ENCODE results near the gene FNIP2.
"Not testable (repeated sequence)": the region's sequence is repeated elsewhere in the genome, so short reads cannot be mapped to it uniquely, and the experiment has no call there.

Gene FNIP2

GRCh38 chr4:158903079-158903456 lies 134.2 kb downstream of the FNIP2 start:
- Histone ChIP-seq H3K4me1 (peaks cover 16% of the 10 kb centered on the region), H3K4me3 (no peak overlapping the region), H3K9me3 (peaks cover 12% of the 10 kb centered on the region; the same call in 1 of the 2 replicates), H3K9ac (no peak overlapping the region), H3K27ac (no peak overlapping the region), H3K27me3 (no peaks in the 10 kb centered on the region), H3K4me2 (no peak overlapping the region), H3K36me3 (peaks cover 25% of the 10 kb centered on the region), H4K20me1 (no peaks in the 10 kb centered on the region)
- TF ChIP-seq Cebpa-rat (IDR thresholded peaks at IDR 0.05), result no peak

GRCh38 chr4:158903472-158904043 lies 134.7 kb downstream of the FNIP2 start:
- H3K36me3 ChIP-seq, result peaks cover 25% of the 10 kb centered on the region
- H3K27me3 ChIP-seq, result no peaks in the 10 kb centered on the region
- H3K9me3 ChIP-seq, result peaks cover 10% of the 10 kb centered on the region; the same call in 1 of the 2 replicates
- peaks cover 16% of the 10 kb centered on the region for H3K4me1 ChIP-seq
- no peak overlapping the region for H3K4me2 ChIP-seq
- H3K4me3 ChIP-seq, result no peak overlapping the region
- no peak overlapping the region for H3K27ac ChIP-seq
- H4K20me1 ChIP-seq, result no peaks in the 10 kb centered on the region
- H3K9ac ChIP-seq, result no peak overlapping the region
- TF ChIP-seq Cebpa-rat (IDR thresholded peaks at IDR 0.05), result no peak

GRCh38 chr4:158904815-158905214 lies 136.0 kb downstream of the FNIP2 start:
- Histone ChIP-seq H3K36me3 (peaks cover 25% of the 10 kb centered on the region), H3K9ac (no peak overlapping the region), H4K20me1 (no peaks in the 10 kb centered on the region), H3K4me2 (peak overlapping the region; percentile 48), H3K4me3 (no peak overlapping the region), H3K27ac (no peak overlapping the region), H3K27me3 (no peaks in the 10 kb centered on the region), H3K4me1 (peaks cover 16% of the 10 kb centered on the region), H3K9me3 (peaks cover 10% of the 10 kb centered on the region; the same call in 1 of the 2 replicates)
- no peak for TF ChIP-seq Cebpa-rat (IDR thresholded peaks at IDR 0.05)

- Histone ChIP-seq H3K36me3 (peaks cover 31% of the 10 kb centered on the region), H3K4me3 (no peak overlapping the region), H3K9ac (no peak overlapping the region), H4K20me1 (no peaks in the 10 kb centered on the region), H3K27ac (no peak overlapping the region), H3K4me1 (peaks cover 16% of the 10 kb centered on the region), H3K9me3 (peaks cover 10% of the 10 kb centered on the region; the same call in 1 of the 2 replicates), H3K27me3 (no peaks in the 10 kb centered on the region), H3K4me2 (no peak overlapping the region)
- no peak for TF ChIP-seq Cebpa-rat (IDR thresholded peaks at IDR 0.05)
These were observed 137.2 kb downstream of the FNIP2 start for GRCh38 chr4:158906073-158906472.

- H4K20me1 ChIP-seq, result no peaks in the 10 kb centered on the region
- no peaks in the 10 kb centered on the region for H3K9me3 ChIP-seq
- H3K27ac ChIP-seq, result no peak overlapping the region
- TF ChIP-seq Cebpa-rat (IDR thresholded peaks at IDR 0.05), result no peak
- H3K4me3 ChIP-seq, result no peak overlapping the region
- H3K36me3 ChIP-seq, result 0 out of 2 replicates have a peak, but pooled peaks cover 6% of the 10 kb centered on the region
- no peak overlapping the region for H3K9ac ChIP-seq
- H3K4me1 ChIP-seq, result peaks cover 14% of the 10 kb centered on the region
- no peak overlapping the region for H3K4me2 ChIP-seq
- H3K27me3 ChIP-seq, result no peaks in the 10 kb centered on the region
These were observed 143.6 kb downstream of the FNIP2 start for GRCh38 chr4:158912390-158912789.

- no peak overlapping the region for H3K4me3 ChIP-seq
- H4K20me1 ChIP-seq, result no peaks in the 10 kb centered on the region
- 0 out of 2 replicates have a peak, but pooled peaks cover 6% of the 10 kb centered on the region for H3K36me3 ChIP-seq
- H3K27me3 ChIP-seq, result no peaks in the 10 kb centered on the region
- no peaks in the 10 kb centered on the region for H3K9me3 ChIP-seq
- H3K4me2 ChIP-seq, result no peak overlapping the region
- no peak overlapping the region for H3K9ac ChIP-seq
- H3K4me1 ChIP-seq, result peaks cover 14% of the 10 kb centered on the region
- H3K27ac ChIP-seq, result no peak overlapping the region
- TF ChIP-seq Cebpa-rat (IDR thresholded peaks at IDR 0.05), result no peak
These were observed 144.0 kb downstream of the FNIP2 start for GRCh38 chr4:158912806-158913205.

- Histone ChIP-seq H3K4me3 (no peak overlapping the region), H3K27ac (no peak overlapping the region), H3K9me3 (no peaks in the 10 kb centered on the region), H3K36me3 (0 out of 2 replicates have a peak, but pooled peaks cover 6% of the 10 kb centered on the region), H4K20me1 (no peaks in the 10 kb centered on the region), H3K4me2 (no peak overlapping the region), H3K4me1 (peaks cover 14% of the 10 kb centered on the region), H3K9ac (no peak overlapping the region), H3K27me3 (no peaks in the 10 kb centered on the region)
- no peak for TF ChIP-seq Cebpa-rat (IDR thresholded peaks at IDR 0.05)
These were observed 144.9 kb downstream of the FNIP2 start for GRCh38 chr4:158913766-158914165.

GRCh38 chr4:158914218-158914617 lies 145.4 kb downstream of the FNIP2 start:
- no peak overlapping the region for H3K9ac ChIP-seq
- H3K4me2 ChIP-seq, result no peak overlapping the region
- H3K27ac ChIP-seq, result no peak overlapping the region

GRCh38 chr4:158915683-158916241 lies 146.9 kb downstream of the FNIP2 start:
- Histone ChIP-seq H3K4me1 (peaks cover 14% of the 10 kb centered on the region), H4K20me1 (no peaks in the 10 kb centered on the region), H3K27me3 (no peaks in the 10 kb centered on the region), H3K4me3 (no peak overlapping the region), H3K4me2 (peak overlapping the region; percentile 38), H3K9me3 (peaks cover 12% of the 10 kb centered on the region), H3K9ac (no peak overlapping the region), H3K36me3 (0 out of 2 replicates have a peak, but pooled peaks cover 1% of the 10 kb centered on the region), H3K27ac (no peak overlapping the region)
- no peak for TF ChIP-seq Cebpa-rat (IDR thresholded peaks at IDR 0.05)

More at GRCh38 chr4:158914218-158914617, 145.4 kb downstream of the FNIP2 start:
- no peak overlapping the region for H3K4me3 ChIP-seq
- no peaks in the 10 kb centered on the region for H3K9me3 ChIP-seq
- no peaks in the 10 kb centered on the region for H4K20me1 ChIP-seq
- H3K4me1 ChIP-seq, result peaks cover 14% of the 10 kb centered on the region
- no peaks in the 10 kb centered on the region for H3K27me3 ChIP-seq
- TF ChIP-seq Cebpa-rat (IDR thresholded peaks at IDR 0.05), result no peak
- 0 out of 2 replicates have a peak, but pooled peaks cover 6% of the 10 kb centered on the region for H3K36me3 ChIP-seq

- peaks cover 27% of the 10 kb centered on the region for H3K9me3 ChIP-seq
- H4K20me1 ChIP-seq, H3K4me2 ChIP-seq, H3K27ac ChIP-seq, H3K4me3 ChIP-seq, H3K27me3 ChIP-seq, H3K36me3 ChIP-seq, H3K4me1 ChIP-seq, H3K9ac ChIP-seq: not testable (repeated sequence)
These were observed 151.7 kb downstream of the FNIP2 start for GRCh38 chr4:158920452-158920996.

- H3K4me1 ChIP-seq, H3K36me3 ChIP-seq, H3K9ac ChIP-seq, H4K20me1 ChIP-seq, H3K4me2 ChIP-seq, H3K4me3 ChIP-seq, H3K27ac ChIP-seq, H3K27me3 ChIP-seq: not testable (repeated sequence)
- H3K9me3 ChIP-seq, result peaks cover 15% of the 10 kb centered on the region
These were observed 158.9 kb downstream of the FNIP2 start for GRCh38 chr4:158927774-158928173.

Data from BLaER1 (cell line).